GM10248 (cell line): Measurements from ENCODE around the gene DNAJC1.

Source experiments
- CTCF ChIA-PET: fragments of 300-600 bp; sonication (Branson Sonifier 250); formaldehyde crosslinking; extraction: SDS; loops from one replicate; lab custom pipeline; 2021; ENCODE audit warnings: antibody characterized with exemption; lab: Yijun Ruan, JAX
- POLR2A ChIA-PET: fragments of 350-650 bp; sonication (Branson Sonifier 250); formaldehyde crosslinking; extraction: SDS; loops from one replicate; lab custom pipeline; 2020; ENCODE audit warnings: antibody characterized with exemption; lab: Yijun Ruan, JAX
- DNase-seq: peaks from one replicate; pipeline ENCODE4 v3.0.0; 2012; ENCODE audit errors: extremely low spot score
- TF ChIP-seq, protein P1 (sequence below): IDR thresholded peaks from 2 replicates; pipeline ENCODE4 v1.5.1; 2012; ENCODE audit warnings: mild to moderate bottlenecking, low read depth; ENCODE audit errors: extremely low read depth, missing control alignments, control extremely low read depth

The DNAJC1 gene

DNA sequence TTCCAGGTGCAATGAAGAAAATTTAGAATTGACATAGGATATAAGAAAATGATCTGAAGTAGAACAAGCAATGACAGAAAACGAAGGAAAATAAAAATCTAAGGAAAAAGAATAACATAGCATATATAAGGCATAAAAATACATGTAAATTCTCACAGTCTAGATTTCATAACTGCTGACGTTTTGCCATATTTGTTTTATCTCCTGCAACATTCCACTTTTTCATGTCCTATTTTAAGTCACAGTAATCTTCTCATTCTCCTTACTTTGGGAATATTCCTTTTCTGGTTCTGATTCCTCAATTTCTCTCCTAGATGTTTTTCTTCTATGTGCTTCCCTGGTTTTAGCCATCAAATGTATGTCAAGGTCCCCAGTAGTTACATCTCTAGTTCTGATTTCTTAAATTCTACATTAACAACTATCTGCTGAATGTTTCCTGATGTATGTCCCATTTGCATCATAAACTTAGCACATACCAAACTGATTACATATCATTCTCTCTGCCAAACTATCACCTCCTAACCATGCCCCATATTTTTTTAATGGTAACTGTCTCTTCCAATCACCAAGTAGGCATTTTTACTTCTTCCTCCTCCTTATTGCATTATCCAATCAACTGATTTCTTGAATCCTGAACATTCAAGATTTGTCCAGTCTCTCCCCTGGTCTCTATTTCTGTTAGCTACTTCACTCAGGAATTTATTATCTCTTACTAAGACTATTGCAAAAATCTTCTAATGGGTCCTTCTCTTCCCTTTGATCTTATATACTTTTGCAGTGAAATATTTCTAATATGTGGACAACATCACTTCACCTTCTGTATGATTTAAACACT lies 171.3 kb downstream of the DNAJC1 start:
- no peak for DNase-seq
- TF ChIP-seq, protein P1, sequence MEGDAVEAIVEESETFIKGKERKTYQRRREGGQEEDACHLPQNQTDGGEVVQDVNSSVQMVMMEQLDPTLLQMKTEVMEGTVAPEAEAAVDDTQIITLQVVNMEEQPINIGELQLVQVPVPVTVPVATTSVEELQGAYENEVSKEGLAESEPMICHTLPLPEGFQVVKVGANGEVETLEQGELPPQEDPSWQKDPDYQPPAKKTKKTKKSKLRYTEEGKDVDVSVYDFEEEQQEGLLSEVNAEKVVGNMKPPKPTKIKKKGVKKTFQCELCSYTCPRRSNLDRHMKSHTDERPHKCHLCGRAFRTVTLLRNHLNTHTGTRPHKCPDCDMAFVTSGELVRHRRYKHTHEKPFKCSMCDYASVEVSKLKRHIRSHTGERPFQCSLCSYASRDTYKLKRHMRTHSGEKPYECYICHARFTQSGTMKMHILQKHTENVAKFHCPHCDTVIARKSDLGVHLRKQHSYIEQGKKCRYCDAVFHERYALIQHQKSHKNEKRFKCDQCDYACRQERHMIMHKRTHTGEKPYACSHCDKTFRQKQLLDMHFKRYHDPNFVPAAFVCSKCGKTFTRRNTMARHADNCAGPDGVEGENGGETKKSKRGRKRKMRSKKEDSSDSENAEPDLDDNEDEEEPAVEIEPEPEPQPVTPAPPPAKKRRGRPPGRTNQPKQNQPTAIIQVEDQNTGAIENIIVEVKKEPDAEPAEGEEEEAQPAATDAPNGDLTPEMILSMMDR: no peak
- CTCF ChIA-PET: no interaction called here
- POLR2A ChIA-PET: no interaction called here

GRCh38 chr10:21830037-21830436 lies 173.5 kb downstream of the DNAJC1 start:
- no peak for DNase-seq
- TF ChIP-seq, protein P1: no peak
- POLR2A ChIA-PET: no interaction called here
- CTCF ChIA-PET: no interaction called here

- no peak for DNase-seq
- CTCF ChIA-PET: no interaction called here
- POLR2A ChIA-PET: no interaction called here
- TF ChIP-seq, protein P1: no peak
These were observed 176.2 kb downstream of the DNAJC1 start for GRCh38 chr10:21827308-21827707.

- no peak for DNase-seq
- ChIA-PET CTCF (no interaction called here), POLR2A (interaction anchor here (0.6 kb wide), 1 partner anchor 36 kb away, joined by 3 read pairs; no protein-coding TSS in a partner anchor)
- TF ChIP-seq, protein P1: no peak
These were observed 176.8 kb downstream of the DNAJC1 start for GRCh38 chr10:21826725-21827124.

- POLR2A ChIA-PET: no interaction called here
- CTCF ChIA-PET: no interaction called here
- TF ChIP-seq, protein P1: no peak
- no peak for DNase-seq
These were observed 178.2 kb downstream of the DNAJC1 start for GRCh38 chr10:21825345-21825744.

- POLR2A ChIA-PET: no interaction called here
- TF ChIP-seq, protein P1: no peak
- DNase-seq: no peak
- CTCF ChIA-PET: no interaction called here
These were observed 179.1 kb downstream of the DNAJC1 start for GRCh38 chr10:21824409-21824808.
